ENCODE measurements around the gene TBC1D1.
"Not testable (repeated sequence)": the region's sequence is repeated elsewhere in the genome, so short reads cannot be mapped to it uniquely, and the experiment has no call there.

The TBC1D1 gene

GRCh38 chr4:38013461-38014366 lies 122.8 kb downstream of the TBC1D1 start:
- DNase-seq (no peak), ATAC-seq (no peak)

- ATAC-seq (no peak), DNase-seq (no peak)
Observed at GRCh38 chr4:38014421-38014852, 123.6 kb downstream of the TBC1D1 start.

GRCh38 chr4:38015886-38016515 lies 125.1 kb downstream of the TBC1D1 start:
- DNase-seq (no peak), ATAC-seq (no peak)

- DNase-seq (no peak), ATAC-seq (no peak)
Observed at GRCh38 chr4:38016698-38017097, 125.8 kb downstream of the TBC1D1 start.

GRCh38 chr4:38017609-38018008 lies 126.7 kb downstream of the TBC1D1 start:
- ATAC-seq (no peak), DNase-seq (no peak)

- DNase-seq (no peak), ATAC-seq (no peak)
Observed at GRCh38 chr4:38020386-38020785, 129.5 kb downstream of the TBC1D1 start.

- DNase-seq, ATAC-seq: not testable (repeated sequence)
Observed at GRCh38 chr4:38020961-38021360, 130.1 kb downstream of the TBC1D1 start.

- DNase-seq (no peak), ATAC-seq (no peak)
Observed at GRCh38 chr4:38021751-38022150, 130.9 kb downstream of the TBC1D1 start.

- DNase-seq: no peak
- no peak for ATAC-seq
Observed at GRCh38 chr4:38023347-38024205, 132.7 kb downstream of the TBC1D1 start.

- ATAC-seq (no peak), DNase-seq (no peak)
Observed at GRCh38 chr4:38024206-38024509, 133.3 kb downstream of the TBC1D1 start.

GRCh38 chr4:38025665-38026064 lies 134.8 kb downstream of the TBC1D1 start:
- DNase-seq (no peak), ATAC-seq (no peak)

GRCh38 chr4:38026158-38026740 lies 135.4 kb downstream of the TBC1D1 start:
- ATAC-seq (peak; percentile 36), DNase-seq (no peak)

- DNase-seq (no peak), ATAC-seq (no peak)
Observed at GRCh38 chr4:38030023-38030422, 139.1 kb downstream of the TBC1D1 start.

- ATAC-seq: no peak
- peak; percentile 30 for DNase-seq
Observed at GRCh38 chr4:38034986-38035882, 144.3 kb downstream of the TBC1D1 start.

- DNase-seq (no peak), ATAC-seq (no peak)
Observed at GRCh38 chr4:38036548-38036947, 145.7 kb downstream of the TBC1D1 start.

- no peak for ATAC-seq
Observed at GRCh38 chr4:38037612-38038011, 146.7 kb downstream of the TBC1D1 start.

GRCh38 chr4:38040619-38041018 lies 149.7 kb downstream of the TBC1D1 start:
- ATAC-seq (no peak), DNase-seq (no peak)

More at GRCh38 chr4:38037612-38038011, 146.7 kb downstream of the TBC1D1 start:
- DNase-seq: no peak

GRCh38 chr4:38044060-38044459 lies 153.2 kb downstream of the TBC1D1 start:
- ATAC-seq (no peak), DNase-seq (no peak)

GRCh38 chr4:38045289-38045988 lies 154.6 kb downstream of the TBC1D1 start:
- ATAC-seq: no peak
- no peak for DNase-seq

- ATAC-seq (no peak), DNase-seq (no peak)
Observed at GRCh38 chr4:38046727-38047489, 156.0 kb downstream of the TBC1D1 start.

All from stimulated activated naive CD8-positive, alpha-beta T cell treated with anti-CD3 and anti-CD28 coated beads, Interleukin-15, Interleukin-2, amounts not matched to agents 100 U/mL and 50 U/mL, for 24 hours (primary cell).